Measurements from ENCODE around the gene NRXN3. TPM values are rescaled to one million over a fixed set of nuclear protein-coding genes. Genes with fewer than 3 reads are reported as not detected.
"Not testable (repeated sequence)": the region's sequence is repeated elsewhere in the genome, so short reads cannot be mapped to it uniquely, and the experiment has no call there.

The NRXN3 gene
- total RNA-seq, 1 experiment from 2014 or later: not detected

- no peak for DNase-seq
- Mint-ChIP-seq H3K9me3 (ENCODE audit: low read depth, unreplicated experiment) (no peaks in the 10 kb centered on the region), H3K27me3 (ENCODE audit: unreplicated experiment) (peaks cover 12% of the 10 kb centered on the region), H3K27ac (ENCODE audit: unreplicated experiment) (no peak overlapping the region), H3K36me3 (ENCODE audit: insufficient read depth, unreplicated experiment) (no peaks in the 10 kb centered on the region), H3K4me3 (ENCODE audit: low read depth, unreplicated experiment) (no peak overlapping the region), H3K4me1 (ENCODE audit: low read depth, unreplicated experiment) (no peaks in the 10 kb centered on the region)
- BruUV-seq (replicated peaks): no TSS peak
- CTCF ChIA-PET: interaction anchor here (1.1 kb wide), 1 partner anchor 72 kb away, joined by 4 read pairs; no protein-coding TSS in a partner anchor
- intact Hi-C loops (cut with micrococcal nuclease; ENCODE audit: unreplicated experiment): no loop called here
- no peak for TF ChIP-seq CTCF (IDR thresholded peaks at IDR 0.05; ENCODE audit: unreplicated experiment)
Measured at GRCh38 chr14:79011920-79012204, 841.7 kb downstream of the NRXN3 start.

- no peaks in the 10 kb centered on the region for H3K4me1 Mint-ChIP-seq (ENCODE audit: low read depth, unreplicated experiment)
- no peak for TF ChIP-seq CTCF (IDR thresholded peaks at IDR 0.05; ENCODE audit: unreplicated experiment)
Measured at GRCh38 chr14:79016828-79017505, 846.8 kb downstream of the NRXN3 start.

GRCh38 chr14:79017561-79017960, 847.4 kb downstream of the NRXN3 start:
- no peaks in the 10 kb centered on the region for H3K9me3 Mint-ChIP-seq (ENCODE audit: low read depth, unreplicated experiment)
- H3K4me3 Mint-ChIP-seq (ENCODE audit: low read depth, unreplicated experiment): no peak overlapping the region
- peaks cover 28% of the 10 kb centered on the region for H3K27me3 Mint-ChIP-seq (ENCODE audit: unreplicated experiment)
- no peaks in the 10 kb centered on the region for H3K36me3 Mint-ChIP-seq (ENCODE audit: insufficient read depth, unreplicated experiment)
- CTCF ChIA-PET: interaction anchor here (0.7 kb wide), 1 partner anchor 921 kb away, joined by 4 read pairs; no protein-coding TSS in a partner anchor
- H3K4me1 Mint-ChIP-seq (ENCODE audit: low read depth, unreplicated experiment): no peaks in the 10 kb centered on the region
- H3K27ac Mint-ChIP-seq (ENCODE audit: unreplicated experiment): no peak overlapping the region
- no peak for TF ChIP-seq CTCF (IDR thresholded peaks at IDR 0.05; ENCODE audit: unreplicated experiment)
- intact Hi-C loops (cut with micrococcal nuclease; ENCODE audit: unreplicated experiment): no loop called here
- no peak for DNase-seq
- BruUV-seq (replicated peaks): no TSS peak

More at GRCh38 chr14:79016828-79017505, 846.8 kb downstream of the NRXN3 start:
- Mint-ChIP-seq H3K9me3 (ENCODE audit: low read depth, unreplicated experiment) (no peaks in the 10 kb centered on the region), H3K27me3 (ENCODE audit: unreplicated experiment) (peaks cover 28% of the 10 kb centered on the region), H3K4me3 (ENCODE audit: low read depth, unreplicated experiment) (no peak overlapping the region), H3K36me3 (ENCODE audit: insufficient read depth, unreplicated experiment) (no peaks in the 10 kb centered on the region), H3K27ac (ENCODE audit: unreplicated experiment) (no peak overlapping the region)
- BruUV-seq (replicated peaks): no TSS peak
- DNase-seq: no peak
- CTCF ChIA-PET: no interaction called here
- intact Hi-C loops (cut with micrococcal nuclease; ENCODE audit: unreplicated experiment): no loop called here

GRCh38 chr14:79018836-79019235, 848.7 kb downstream of the NRXN3 start:
- Mint-ChIP-seq H3K4me1 (ENCODE audit: low read depth, unreplicated experiment) (no peaks in the 10 kb centered on the region), H3K9me3 (ENCODE audit: low read depth, unreplicated experiment) (no peaks in the 10 kb centered on the region), H3K4me3 (ENCODE audit: low read depth, unreplicated experiment) (no peak overlapping the region), H3K27me3 (ENCODE audit: unreplicated experiment) (peaks cover 28% of the 10 kb centered on the region), H3K36me3 (ENCODE audit: insufficient read depth, unreplicated experiment) (no peaks in the 10 kb centered on the region), H3K27ac (ENCODE audit: unreplicated experiment) (no peak overlapping the region)
- BruUV-seq (replicated peaks): no TSS peak
- intact Hi-C loops (cut with micrococcal nuclease; ENCODE audit: unreplicated experiment): no loop called here
- CTCF ChIA-PET: no interaction called here
- no peak for TF ChIP-seq CTCF (IDR thresholded peaks at IDR 0.05; ENCODE audit: unreplicated experiment)
- DNase-seq: no peak

GRCh38 chr14:79019898-79020297, 849.7 kb downstream of the NRXN3 start:
- peaks cover 23% of the 10 kb centered on the region for H3K27me3 Mint-ChIP-seq (ENCODE audit: unreplicated experiment)
- H3K27ac Mint-ChIP-seq (ENCODE audit: unreplicated experiment); H3K4me3 Mint-ChIP-seq (ENCODE audit: low read depth, unreplicated experiment); H3K4me1 Mint-ChIP-seq (ENCODE audit: low read depth, unreplicated experiment); BruUV-seq (replicated peaks); CTCF ChIA-PET; intact Hi-C loops (cut with micrococcal nuclease; ENCODE audit: unreplicated experiment); H3K36me3 Mint-ChIP-seq (ENCODE audit: insufficient read depth, unreplicated experiment); H3K9me3 Mint-ChIP-seq (ENCODE audit: low read depth, unreplicated experiment); DNase-seq: not testable (repeated sequence)
